ENCODE data around the gene FKBP15. TPM values are rescaled to one million over a fixed set of nuclear protein-coding genes. Genes with fewer than 3 reads are reported as not detected.

Gene FKBP15
- total and polyA plus RNA-seq, 2 of the 8 experiments (the other 6 are each of a cell fraction or from before 2014, with no cell fraction given): 9.9 to 13.8 TPM

GRCh38 chr9:113241161-113241560, 20.1 kb upstream of the FKBP15 start:
- Histone ChIP-seq H3K4ac (replicated peaks; ENCODE audit: insufficient read length, low read depth, low read length) (no peak overlapping the region), H4K91ac (replicated peaks; ENCODE audit: insufficient read length, low read length) (no peak overlapping the region), H3K27me3 (replicated peaks in 1 of 4; ENCODE audit: control insufficient read depth in 3 of 4, extremely low read depth in 1 of 4, insufficient read depth in 3 of 4, low read length in 3 of 4) (no peaks in the 10 kb centered on the region), H3K4me2 (ENCODE audit: insufficient read depth in 1 of 2, low read depth in 2 of 2, low read length in 2 of 2) (no peak overlapping the region), H4K5ac (ENCODE audit: insufficient read length, low read depth, low read length) (no peak overlapping the region), H4K8ac (ENCODE audit: extremely low read depth, insufficient read depth, low read length) (no peak overlapping the region), H3K36me3 (ENCODE audit: control insufficient read depth in 2 of 4, insufficient read depth in 4 of 4, low read length in 3 of 4) (no peaks in the 10 kb centered on the region), H2BK15ac (ENCODE audit: low read length) (no peak overlapping the region), H2AFZ (ENCODE audit: low read length) (no peak overlapping the region), H3K79me1 (ENCODE audit: low read depth, low read length) (no peaks in the 10 kb centered on the region; the same call in 1 of the 2 replicates), H3K56ac (replicated peaks; ENCODE audit: insufficient read length, low read depth, low read length) (no peak overlapping the region), H3K18ac (ENCODE audit: extremely low read depth, low read length) (no peak overlapping the region), H4K20me1 (replicated peaks in 1 of 2; ENCODE audit: control insufficient read depth in 1 of 2, insufficient read depth in 2 of 2, low read length in 2 of 2) (peaks cover 0 to 2% of the 10 kb centered on the region in 2 experiments), H2BK12ac (ENCODE audit: low read depth, low read length) (no peak overlapping the region), H2BK20ac (ENCODE audit: low read length) (no peak overlapping the region), H3K23ac (ENCODE audit: insufficient read length) (no peak overlapping the region), H3K9me3 (ENCODE audit: insufficient read depth in 2 of 2, low read depth in 1 of 2, low read length in 1 of 2) (no peaks in the 10 kb centered on the region), H3K9ac (replicated peaks in 1 of 4; ENCODE audit: extremely low read depth in 1 of 4, low read depth in 3 of 4, low read length in 3 of 4) (no peak overlapping the region), H3K14ac (ENCODE audit: insufficient read length) (no peak overlapping the region), H2BK120ac (replicated peaks; ENCODE audit: low read depth, low read length) (no peak overlapping the region), H3K4me3 (ENCODE audit: extremely low read depth in 1 of 4, insufficient read depth in 2 of 4, low read depth in 3 of 4, low read length in 4 of 4) (no peak overlapping the region), H3K4me1 (replicated peaks in 1 of 4; ENCODE audit: control insufficient read depth in 3 of 4, insufficient read depth in 4 of 4, low read length in 3 of 4) (no peaks in the 10 kb centered on the region), H3K23me2 (ENCODE audit: low read depth, low read length) (no peaks in the 10 kb centered on the region), H3K27ac (ENCODE audit: low read depth, low read length) (no peak overlapping the region), H2BK5ac (ENCODE audit: low read depth, low read length) (no peak overlapping the region), H3K79me2 (ENCODE audit: control insufficient read depth in 1 of 2, insufficient read depth in 2 of 2, low read length in 2 of 2) (no peaks in the 10 kb centered on the region), H2AK5ac (ENCODE audit: low read depth, low read length) (no peak overlapping the region)
- 84% methylated on average over 2 of the region's 2 CpGs; no CpG with 5 or more reads in 1 of the 2 experiments for WGBS, 2 experiments (ENCODE audit: extremely low coverage in 1 of 2, insufficient coverage in 1 of 2, insufficient read length in 1 of 2, insufficient replicate concordance in 2 of 2, low coverage in 1 of 2, low lambda C conversion rate in 2 of 2, missing lambda C conversion rate in 1 of 2)
- no peak for DNase-seq (ENCODE audit: low read depth in 1 of 2, low spot score in 2 of 2)
- CTCF ChIA-PET (ENCODE audit: partially characterized antibody): interaction anchor here (0.6 to 1.6 kb wide), 3 partner anchors 11 to 113 kb away, joined by 3 to 5 read pairs (median 3); no protein-coding TSS in a partner anchor
- FAIRE-seq: no peak
- POLR2A ChIA-PET (ENCODE audit: partially characterized antibody): interaction anchor here (1.2 kb wide), 1 partner anchor 20 kb away, joined by 4 read pairs; the partner anchor contains the start of genes FKBP15 and SLC31A1
- TF ChIP-seq SIX5 (IDR thresholded peaks at IDR 0.05; ENCODE audit: low read depth, low read length) (no peak), EP300 (IDR thresholded peaks at IDR 0.05; ENCODE audit: borderline replicate concordance in 1 of 2, low read depth in 2 of 2, low read length in 2 of 2) (no peak), MAFK (IDR thresholded peaks at IDR 0.05; ENCODE audit: low read depth, low read length) (no peak), TEAD4 (IDR thresholded peaks at IDR 0.05; ENCODE audit: low read depth, low read length) (no peak), RAD21 (IDR thresholded peaks at IDR 0.05 in 1 of 2, conservative IDR thresholded peaks at IDR 0.05 in 1 of 2; ENCODE audit: low read depth in 2 of 2, low read length in 2 of 2) (no peak), ATF3 (IDR thresholded peaks at IDR 0.05; ENCODE audit: insufficient read depth, low read depth, low read length) (no peak), FOSL1 (IDR thresholded peaks at IDR 0.05; ENCODE audit: insufficient read depth, low read depth, low read length) (no peak), RBBP5 (IDR thresholded peaks at IDR 0.05; ENCODE audit: borderline replicate concordance, low read depth, low read length) (no peak), JUND (IDR thresholded peaks at IDR 0.05; ENCODE audit: low read length) (no peak), ASH2L (IDR thresholded peaks at IDR 0.05; ENCODE audit: low read length) (no peak), POU5F1 (IDR thresholded peaks at IDR 0.05; ENCODE audit: low read depth, low read length) (no peak), TBP (IDR thresholded peaks at IDR 0.05; ENCODE audit: low read depth, low read length) (no peak), PHF8 (conservative IDR thresholded peaks at IDR 0.05; ENCODE audit: low read depth, low read length) (no peak), KDM1A (IDR thresholded peaks at IDR 0.05; ENCODE audit: borderline replicate concordance, low read length) (no peak)

Data from H1 (cell line).